Prostate gland (tissue), 2 donors: Measurements from ENCODE around the gene LBP.

Experiments used
- POLR2A ChIP-seq: fragments of 450-650 bp; IDR thresholded peaks from one replicate; pipeline ENCODE4 v1.6.1; 2016; ENCODE audit warnings: antibody characterized with exemption, mild to moderate bottlenecking
- POLR2AphosphoS5 ChIP-seq: sonication (generic); formaldehyde crosslinking; IDR thresholded peaks from one replicate; pipeline ENCODE4 v1.6.1; 2017; ENCODE audit warnings: antibody characterized with exemption
- TF ChIP-seq, protein P1 (sequence below), 4 experiments: fragments of 200-600 bp in 2 of 4; fragments of 450-650 bp in 2 of 4; sonication (generic) in 2 of 4; IDR thresholded peaks; 1 replicate in 3 of 4; 2 replicates in 1 of 4; pipeline ENCODE4 v1.5.1; 2016 to 2019; ENCODE audit warnings: antibody characterized with exemption in 4 of 4, mild to moderate bottlenecking in 2 of 4, moderate library complexity in 2 of 4

DNA sequence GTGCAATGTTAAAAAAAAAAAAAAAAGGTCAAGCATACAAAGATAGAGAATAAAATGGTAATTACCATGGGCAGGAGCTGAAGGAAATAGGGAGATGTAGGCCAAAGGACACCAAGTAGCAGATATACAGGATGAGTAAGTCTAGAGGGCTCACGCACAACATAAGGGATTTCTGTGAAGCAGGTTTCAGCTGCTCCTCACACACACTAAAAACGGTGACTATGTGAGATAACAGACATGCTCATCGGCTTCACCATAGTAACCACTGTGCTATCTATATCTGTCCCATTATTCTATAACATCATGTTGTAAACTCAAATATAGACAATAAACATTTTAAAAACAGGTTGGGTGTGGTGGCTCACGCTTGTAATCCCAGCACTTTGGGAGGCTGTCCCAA, 77.3 kb downstream of the LBP start:
- TF ChIP-seq, protein P1, sequence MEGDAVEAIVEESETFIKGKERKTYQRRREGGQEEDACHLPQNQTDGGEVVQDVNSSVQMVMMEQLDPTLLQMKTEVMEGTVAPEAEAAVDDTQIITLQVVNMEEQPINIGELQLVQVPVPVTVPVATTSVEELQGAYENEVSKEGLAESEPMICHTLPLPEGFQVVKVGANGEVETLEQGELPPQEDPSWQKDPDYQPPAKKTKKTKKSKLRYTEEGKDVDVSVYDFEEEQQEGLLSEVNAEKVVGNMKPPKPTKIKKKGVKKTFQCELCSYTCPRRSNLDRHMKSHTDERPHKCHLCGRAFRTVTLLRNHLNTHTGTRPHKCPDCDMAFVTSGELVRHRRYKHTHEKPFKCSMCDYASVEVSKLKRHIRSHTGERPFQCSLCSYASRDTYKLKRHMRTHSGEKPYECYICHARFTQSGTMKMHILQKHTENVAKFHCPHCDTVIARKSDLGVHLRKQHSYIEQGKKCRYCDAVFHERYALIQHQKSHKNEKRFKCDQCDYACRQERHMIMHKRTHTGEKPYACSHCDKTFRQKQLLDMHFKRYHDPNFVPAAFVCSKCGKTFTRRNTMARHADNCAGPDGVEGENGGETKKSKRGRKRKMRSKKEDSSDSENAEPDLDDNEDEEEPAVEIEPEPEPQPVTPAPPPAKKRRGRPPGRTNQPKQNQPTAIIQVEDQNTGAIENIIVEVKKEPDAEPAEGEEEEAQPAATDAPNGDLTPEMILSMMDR (IDR thresholded peaks at IDR 0.05): no peak
- TF ChIP-seq POLR2AphosphoS5: no peak
- TF ChIP-seq POLR2A: no peak
